Body of pancreas (tissue), 4 donors: Measurements from ENCODE around the gene MAPK11.

Experiments
- POLR2A ChIP-seq, 3 donors: fragments of 450-650 bp; IDR thresholded peaks; one replicate each; pipeline ENCODE4 v1.6.1; 2016; ENCODE audit warnings: antibody characterized with exemption in 3 of 3, mild to moderate bottlenecking in 2 of 3
- TF ChIP-seq, protein P1 (sequence below), 7 experiments: fragments of 450-650 bp in 4 of 7; fragments of 200-600 bp in 3 of 7; sonication (generic) in 3 of 7; IDR thresholded peaks; one replicate each; pipeline ENCODE4 v1.5.1; 2016 to 2019; ENCODE audit warnings: antibody characterized with exemption in 7 of 7

DNA sequence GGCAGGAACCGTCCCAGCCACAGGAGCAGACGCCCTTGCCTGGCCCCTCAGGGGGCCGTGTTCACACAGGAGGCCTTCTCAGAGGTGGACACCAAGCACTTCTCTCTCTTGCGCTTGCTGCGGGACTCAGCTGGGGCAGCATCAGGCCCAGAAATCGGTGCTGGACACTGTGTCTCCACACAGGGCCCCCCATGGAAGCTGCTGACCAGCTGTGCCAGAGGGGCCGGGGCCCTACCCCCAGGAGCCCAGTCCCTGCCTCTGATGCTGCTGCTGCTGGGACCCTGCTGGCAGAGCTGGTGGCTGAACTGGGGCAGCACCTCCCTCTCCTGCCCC is 33.3 kb upstream of the MAPK11 start:
- TF ChIP-seq, protein P1, sequence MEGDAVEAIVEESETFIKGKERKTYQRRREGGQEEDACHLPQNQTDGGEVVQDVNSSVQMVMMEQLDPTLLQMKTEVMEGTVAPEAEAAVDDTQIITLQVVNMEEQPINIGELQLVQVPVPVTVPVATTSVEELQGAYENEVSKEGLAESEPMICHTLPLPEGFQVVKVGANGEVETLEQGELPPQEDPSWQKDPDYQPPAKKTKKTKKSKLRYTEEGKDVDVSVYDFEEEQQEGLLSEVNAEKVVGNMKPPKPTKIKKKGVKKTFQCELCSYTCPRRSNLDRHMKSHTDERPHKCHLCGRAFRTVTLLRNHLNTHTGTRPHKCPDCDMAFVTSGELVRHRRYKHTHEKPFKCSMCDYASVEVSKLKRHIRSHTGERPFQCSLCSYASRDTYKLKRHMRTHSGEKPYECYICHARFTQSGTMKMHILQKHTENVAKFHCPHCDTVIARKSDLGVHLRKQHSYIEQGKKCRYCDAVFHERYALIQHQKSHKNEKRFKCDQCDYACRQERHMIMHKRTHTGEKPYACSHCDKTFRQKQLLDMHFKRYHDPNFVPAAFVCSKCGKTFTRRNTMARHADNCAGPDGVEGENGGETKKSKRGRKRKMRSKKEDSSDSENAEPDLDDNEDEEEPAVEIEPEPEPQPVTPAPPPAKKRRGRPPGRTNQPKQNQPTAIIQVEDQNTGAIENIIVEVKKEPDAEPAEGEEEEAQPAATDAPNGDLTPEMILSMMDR (IDR thresholded peaks at IDR 0.05): no peak
- no peak for TF ChIP-seq POLR2A (IDR thresholded peaks at IDR 0.05)
